SK-N-SH treated with all-trans-retinoic acid at 6 μM for 48 hours (cell line): ENCODE results near the gene SMPDL3A.

Experiments
- BACH2 ChIP-seq: fragments of 250-450 bp; sonication (Bioruptor Pico); IDR thresholded peaks from 2 replicates; pipeline ENCODE4 v1.9.0; 2021; ENCODE audit warnings: mild to moderate bottlenecking, borderline replicate concordance
- RARB ChIP-seq: fragments of 250-450 bp; sonication (Bioruptor Pico); IDR thresholded peaks from 2 replicates; pipeline ENCODE4 v1.8.0; 2021; ENCODE audit warnings: mild to moderate bottlenecking, moderate library complexity

DNA sequence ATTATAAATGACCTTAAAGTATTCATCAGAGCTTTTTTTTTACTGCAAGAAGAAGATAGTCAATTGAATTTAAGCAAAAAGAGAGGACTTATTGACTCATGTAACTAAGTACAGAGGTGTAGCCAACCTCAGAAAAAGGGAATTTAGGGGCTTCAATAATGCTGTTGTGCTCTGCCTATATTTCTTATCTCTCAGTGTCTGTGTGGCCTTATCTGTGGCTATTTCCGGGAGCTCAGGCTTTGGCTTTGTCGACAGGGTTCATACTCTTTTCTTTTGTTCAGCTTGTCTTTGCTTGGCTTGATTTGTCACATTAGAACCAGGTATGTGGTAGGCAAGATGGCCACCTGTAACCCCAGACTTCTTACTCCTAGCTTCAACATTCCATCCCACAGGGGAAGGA, 48.1 kb upstream of the SMPDL3A start:
- no peak for TF ChIP-seq RARB (CRISPR knock-in tag)
- no peak for TF ChIP-seq BACH2 (CRISPR knock-in tag)
